Osteocyte (in vitro differentiated cells): ENCODE measurements around the gene OSBPL7. TPM values are rescaled to one million over a fixed set of nuclear protein-coding genes. Genes with fewer than 3 reads are reported as not detected.

Source experiments
- DNase-seq: peaks from one replicate; pipeline ENCODE4 v3.0.0; 2021; ENCODE audit warnings: mixed read lengths; ENCODE audit not compliant: unreplicated experiment; ENCODE audit errors: extremely low spot score
- H3K27ac Mint-ChIP-seq: one replicate; pipeline ENCODE4 v1.8.0; 2021; ENCODE audit warnings: mild to moderate bottlenecking, mixed read lengths; ENCODE audit not compliant: unreplicated experiment
- H3K27me3 Mint-ChIP-seq: one replicate; pipeline ENCODE4 v1.8.0; 2021; ENCODE audit warnings: mixed read lengths; ENCODE audit not compliant: unreplicated experiment
- H3K36me3 Mint-ChIP-seq: one replicate; pipeline ENCODE4 v1.8.0; 2021; ENCODE audit warnings: mixed read lengths; ENCODE audit not compliant: unreplicated experiment
- H3K4me1 Mint-ChIP-seq: one replicate; pipeline ENCODE4 v1.8.0; 2021; ENCODE audit warnings: mixed read lengths; ENCODE audit not compliant: unreplicated experiment
- H3K4me3 Mint-ChIP-seq: one replicate; pipeline ENCODE4 v1.8.0; 2021; ENCODE audit warnings: mild to moderate bottlenecking, moderate library complexity, mixed read lengths; ENCODE audit not compliant: unreplicated experiment
- H3K9me3 Mint-ChIP-seq: one replicate; pipeline ENCODE4 v1.8.0; 2021; ENCODE audit warnings: mixed read lengths; ENCODE audit not compliant: unreplicated experiment
- CTCF ChIP-seq: fragments of 200-600 bp; sonication (generic); IDR thresholded peaks from 2 replicates; pipeline ENCODE4 v1.5.0; 2021; ENCODE audit warnings: antibody characterized with exemption, mild to moderate bottlenecking, moderate library complexity
- total RNA-seq: library from RNA; stranded (reverse); gene quantifications from 2 replicates; pipeline ENCODE4 v1.2.1, GENCODE V29; 2021

Gene OSBPL7
- total RNA-seq, 1 donor from 2014 or later, result 18.0 TPM

- no peak for TF ChIP-seq CTCF
- Mint-ChIP-seq H3K4me1 (no peaks in the 10 kb centered on the region), H3K9me3 (peaks cover 18% of the 10 kb centered on the region), H3K27me3 (peaks cover 56% of the 10 kb centered on the region), H3K27ac (no peak overlapping the region), H3K4me3 (no peak overlapping the region), H3K36me3 (no peaks in the 10 kb centered on the region)
- DNase-seq, result peak; percentile 44
Observed at GRCh38 chr17:47762728-47763127, 58.9 kb downstream of the OSBPL7 start.

DNA sequence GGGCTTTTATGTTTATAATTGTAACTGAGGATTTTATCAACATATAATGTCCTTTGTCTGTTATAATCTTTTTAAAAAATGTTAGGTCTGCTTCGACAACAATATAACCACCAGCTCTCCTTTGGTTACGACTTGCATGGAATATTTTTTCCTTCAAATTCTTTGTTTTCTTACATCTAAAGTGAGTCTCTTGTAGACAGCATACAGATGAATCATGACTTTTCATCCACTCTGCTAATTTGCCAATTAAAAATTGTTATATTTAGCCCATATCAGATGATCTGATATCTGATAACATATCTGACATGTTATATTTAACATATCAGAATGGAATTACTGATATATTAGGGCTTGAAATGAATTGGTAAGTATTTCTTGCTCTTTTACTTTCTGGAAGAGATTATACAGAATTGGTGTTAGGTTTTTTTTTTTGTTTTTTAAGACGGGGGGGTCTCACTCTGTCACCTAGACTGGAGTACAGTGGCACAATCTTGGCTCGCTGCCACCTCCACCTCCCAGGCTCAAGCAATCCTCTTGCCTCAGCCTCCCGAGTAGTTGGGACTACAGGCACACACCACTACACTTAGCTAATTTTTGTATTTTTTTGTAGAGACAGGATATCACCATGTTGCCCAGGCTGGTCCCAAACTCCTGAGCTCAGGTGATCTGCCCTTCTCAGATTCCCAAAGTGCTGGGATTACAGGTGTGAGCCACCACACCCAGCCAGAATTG lies 61.0 kb downstream of the OSBPL7 start:
- TF ChIP-seq CTCF, result no peak
- Mint-ChIP-seq H3K4me3 (no peak overlapping the region), H3K4me1 (no peaks in the 10 kb centered on the region), H3K27me3 (peaks cover 54% of the 10 kb centered on the region), H3K27ac (no peak overlapping the region), H3K9me3 (peaks cover 23% of the 10 kb centered on the region), H3K36me3 (no peaks in the 10 kb centered on the region)
- peak; percentile 56 for DNase-seq

GRCh38 chr17:47757386-47757785 lies 64.2 kb downstream of the OSBPL7 start:
- DNase-seq, result no peak

More at GRCh38 chr17:47757386-47757785, 64.2 kb downstream of the OSBPL7 start:
- no peak for TF ChIP-seq CTCF
- no peaks in the 10 kb centered on the region for H3K36me3 Mint-ChIP-seq
- no peaks in the 10 kb centered on the region for H3K4me1 Mint-ChIP-seq
- peaks cover 18% of the 10 kb centered on the region for H3K9me3 Mint-ChIP-seq
- no peak overlapping the region for H3K27ac Mint-ChIP-seq
- H3K27me3 Mint-ChIP-seq, result peaks cover 58% of the 10 kb centered on the region
- no peak overlapping the region for H3K4me3 Mint-ChIP-seq

Other genes starting within 250 kb of the OSBPL7 start
- 301 and 304 TPM in 2 replicates for gene KPNB1, start 171.9 kb downstream of the OSBPL7 start, total RNA-seq
- 16.5 and 17.4 TPM in 2 replicates for gene TBKBP1, start 127.6 kb downstream of the OSBPL7 start, total RNA-seq
- not detected in 2 replicates for gene TBX21, start 88.6 kb downstream of the OSBPL7 start, total RNA-seq
- gene MRPL10, start 9.7 kb upstream of the OSBPL7 start, total RNA-seq, result 41.0 and 41.8 TPM in 2 replicates
- gene LRRC46, start 9.9 kb upstream of the OSBPL7 start, total RNA-seq, result 0.54 and 0.84 TPM in 2 replicates
- 25.4 and 25.6 TPM in 2 replicates for gene SCRN2, start 19.5 kb upstream of the OSBPL7 start, total RNA-seq
- 0.16 TPM in 1 of 2 replicates, not detected in the other for gene SP6, start 29.4 kb upstream of the OSBPL7 start, total RNA-seq
- gene SP2, start 74.4 kb upstream of the OSBPL7 start, total RNA-seq, result 19.9 and 20.7 TPM in 2 replicates
- 9.0 and 9.2 TPM in 2 replicates for gene PNPO, start 119.8 kb upstream of the OSBPL7 start, total RNA-seq
- not detected in 2 replicates for gene PRR15L, start 136.1 kb upstream of the OSBPL7 start, total RNA-seq
- 136 and 148 TPM in 2 replicates for gene CDK5RAP3, start 149.3 kb upstream of the OSBPL7 start, total RNA-seq
- 49.4 and 53.4 TPM in 2 replicates for gene COPZ2, start 216.0 kb upstream of the OSBPL7 start, total RNA-seq
- gene NFE2L1, start 226.6 kb upstream of the OSBPL7 start, total RNA-seq, result 250 and 278 TPM in 2 replicates